NCI-H226 (cell line): Measurements from ENCODE around the gene GMDS.
A peak's percentile ranks its signal among the peaks of the same experiment; 100 is the strongest.
"Not testable (repeated sequence)": the region's sequence is repeated elsewhere in the genome, so short reads cannot be mapped to it uniquely, and the experiment has no call there.

Experiments
- DNase-seq: peaks from one replicate; pipeline ENCODE4 v3.0.0-alpha.2; 2015

GMDS gene

DNA sequence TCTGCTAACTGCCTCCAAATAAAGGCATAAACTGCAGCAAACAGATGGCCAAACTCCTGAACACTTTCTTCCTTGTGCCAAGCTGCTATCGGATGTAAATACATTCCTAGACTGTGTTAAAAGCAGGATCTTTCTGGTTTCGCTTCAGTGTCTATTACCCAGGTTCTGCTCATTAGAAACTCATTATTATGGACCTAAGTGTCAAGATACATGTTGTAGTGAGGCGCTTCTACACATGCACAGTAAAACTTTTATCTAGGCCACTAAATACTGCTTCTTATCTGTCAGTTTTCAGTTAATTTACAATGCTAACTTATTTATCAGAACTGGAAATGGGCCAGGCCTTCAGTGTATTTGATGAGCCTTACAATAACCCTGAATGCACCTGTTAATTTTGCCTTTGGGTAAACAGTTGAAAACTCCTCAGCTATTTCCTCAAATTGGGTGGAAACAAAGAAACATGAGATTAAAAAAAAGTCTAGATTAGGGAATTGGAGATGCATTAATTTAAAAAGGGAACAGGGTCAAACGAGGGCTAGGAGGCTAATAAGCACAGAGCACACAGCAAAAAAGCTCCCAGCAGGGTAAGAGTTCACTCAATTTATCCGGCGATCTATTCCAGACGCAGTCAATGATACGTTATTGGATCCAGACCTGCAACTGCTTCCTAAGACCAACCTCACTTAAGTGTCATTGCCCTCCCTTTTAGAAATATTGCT is 395.1 kb downstream of the GMDS start:
- DNase-seq = no peak

DNA sequence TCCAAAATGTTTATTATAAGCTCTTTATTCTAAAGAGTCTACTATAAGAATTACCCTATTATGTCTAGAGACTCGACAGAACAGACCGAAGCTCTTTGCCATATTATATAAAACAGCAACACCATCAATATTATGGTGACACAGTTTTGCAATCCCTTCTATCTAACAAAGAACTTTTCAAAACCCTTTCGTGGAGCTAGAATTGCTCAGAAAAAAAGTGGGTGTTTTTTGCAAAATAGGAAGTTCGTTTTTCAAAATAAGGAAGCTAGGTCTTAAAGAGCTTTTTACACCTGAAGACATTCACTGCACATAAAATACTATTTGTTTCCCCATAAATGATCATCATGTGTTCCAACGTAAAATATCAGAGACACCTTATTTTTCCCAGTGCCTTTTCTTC is 395.7 kb downstream of the GMDS start:
- DNase-seq = no peak

DNA sequence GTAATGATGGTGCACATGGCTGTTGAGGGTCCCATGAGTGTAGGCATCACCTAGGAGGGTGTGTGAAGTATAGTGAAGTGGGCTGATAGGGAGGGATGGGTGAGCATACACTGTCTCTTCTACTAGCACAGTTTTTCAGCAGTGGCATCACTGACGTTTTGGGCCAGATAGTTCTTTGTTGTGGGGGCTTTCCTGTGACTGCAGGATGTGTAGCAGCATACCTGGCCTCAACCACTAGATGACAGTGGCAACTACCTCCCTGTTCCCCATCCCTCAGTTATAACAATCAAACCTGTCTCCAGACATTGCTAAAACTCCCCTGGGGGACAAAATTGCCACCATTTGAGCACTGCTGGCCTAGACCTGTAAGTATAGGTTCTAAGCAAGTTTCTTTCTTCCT is 396.7 kb downstream of the GMDS start:
- no peak for DNase-seq

DNA sequence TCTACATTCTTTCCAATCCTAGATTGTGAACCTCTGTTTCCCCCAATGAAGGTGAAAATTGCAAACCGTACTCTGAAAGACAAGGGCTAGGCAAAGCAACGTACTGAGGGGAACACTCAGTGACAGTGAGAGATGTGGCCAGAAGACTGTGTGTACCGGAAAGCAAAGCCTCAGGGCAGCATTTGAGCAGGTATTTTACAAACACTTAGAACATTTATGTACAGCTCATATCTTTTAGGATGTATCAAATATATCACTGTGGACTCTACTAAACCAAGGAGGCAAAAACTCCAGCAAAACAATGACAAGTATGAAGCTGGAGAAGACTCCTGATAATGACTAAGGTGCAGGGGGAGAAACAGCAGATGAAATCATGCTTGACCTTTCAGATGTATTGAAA is 398.8 kb downstream of the GMDS start:
- no peak for DNase-seq

DNA sequence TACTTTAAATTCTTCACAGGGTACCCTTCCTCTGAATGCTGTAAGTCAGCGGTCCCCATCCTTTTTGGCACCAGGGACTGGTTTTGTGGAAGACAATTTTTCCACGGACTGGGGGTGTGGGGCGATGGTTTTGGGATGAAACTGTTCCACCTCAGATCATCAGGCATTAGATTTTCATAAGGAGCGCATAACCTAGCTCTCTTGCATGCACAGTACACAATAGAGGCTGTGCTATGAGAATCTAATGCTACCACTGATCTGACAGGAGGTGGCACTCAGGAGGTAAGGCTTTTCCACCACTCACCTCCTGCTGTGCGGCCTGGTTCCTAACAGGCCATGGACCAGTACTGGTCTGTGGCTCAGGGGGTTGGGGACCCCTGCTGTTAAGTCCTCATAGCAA is 399.9 kb downstream of the GMDS start:
- not testable (repeated sequence) for DNase-seq

DNA sequence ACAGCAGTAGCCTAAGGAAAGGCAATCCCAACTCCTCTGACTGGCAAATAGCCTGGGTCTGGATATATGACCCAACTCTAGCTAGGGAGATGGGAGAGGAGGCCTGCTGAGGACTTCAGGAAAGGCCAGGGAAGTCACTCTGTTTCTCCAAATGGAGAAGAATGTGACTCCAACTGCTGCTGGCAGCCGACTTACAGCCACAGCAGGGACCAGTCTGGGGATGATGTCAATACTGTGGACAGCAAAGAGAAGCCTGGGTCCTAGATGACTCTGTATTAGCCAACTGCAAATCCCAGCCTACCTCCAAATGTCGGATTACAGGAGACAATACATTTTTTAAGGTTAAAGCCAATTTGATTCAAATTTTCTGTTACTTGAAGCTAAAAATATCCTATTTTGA is 403.1 kb downstream of the GMDS start:
- no peak for DNase-seq

DNA sequence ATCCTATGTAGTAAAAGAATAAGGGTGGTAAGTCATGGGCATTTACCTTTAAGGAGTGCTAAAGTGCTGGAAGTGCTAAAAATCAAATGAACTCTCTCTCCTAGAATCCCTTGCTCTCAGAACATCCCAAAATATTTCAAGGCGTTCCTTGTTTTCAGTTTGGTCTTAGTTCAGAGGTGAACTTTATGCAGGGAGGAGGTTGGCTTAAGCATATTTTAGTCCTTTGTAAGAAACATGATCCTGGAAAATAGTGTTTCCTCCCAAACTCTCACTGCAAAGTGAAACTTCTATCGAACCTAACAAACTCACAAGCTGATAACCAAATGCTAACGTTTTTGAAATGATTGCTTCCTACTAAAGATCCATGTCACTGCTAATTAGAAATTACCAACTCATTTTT is 404.3 kb downstream of the GMDS start:
- no peak for DNase-seq

DNA sequence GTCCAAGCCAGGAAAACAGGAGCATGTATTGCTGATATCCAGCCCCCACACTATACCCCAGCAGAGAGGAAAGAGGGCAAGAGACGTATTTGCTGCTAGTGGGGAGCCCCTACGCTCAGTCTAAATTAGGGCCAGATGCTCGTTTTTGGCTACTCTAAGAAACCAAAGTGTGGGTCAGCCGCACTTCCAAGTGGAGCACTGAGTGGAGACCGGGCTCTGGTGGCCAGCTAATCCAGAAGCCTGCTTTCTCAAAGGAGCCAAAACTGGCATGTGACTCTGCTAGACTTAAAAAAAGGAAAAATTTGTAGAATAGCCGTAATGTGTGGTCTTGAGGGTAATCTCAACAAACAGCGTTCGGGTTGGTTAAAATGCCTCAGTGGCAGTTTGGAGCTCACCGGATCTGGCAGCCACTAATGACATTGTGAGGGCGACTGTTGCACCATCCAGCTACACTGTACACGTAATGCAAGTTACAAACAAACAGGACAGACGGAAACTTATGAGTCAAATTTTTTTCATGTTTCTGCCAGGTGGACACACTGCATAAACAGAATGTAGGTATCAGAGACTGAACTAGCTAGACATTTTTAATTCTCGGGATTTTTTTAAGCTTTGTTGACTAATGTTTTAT is 404.8 kb downstream of the GMDS start:
- DNase-seq = no peak

DNA sequence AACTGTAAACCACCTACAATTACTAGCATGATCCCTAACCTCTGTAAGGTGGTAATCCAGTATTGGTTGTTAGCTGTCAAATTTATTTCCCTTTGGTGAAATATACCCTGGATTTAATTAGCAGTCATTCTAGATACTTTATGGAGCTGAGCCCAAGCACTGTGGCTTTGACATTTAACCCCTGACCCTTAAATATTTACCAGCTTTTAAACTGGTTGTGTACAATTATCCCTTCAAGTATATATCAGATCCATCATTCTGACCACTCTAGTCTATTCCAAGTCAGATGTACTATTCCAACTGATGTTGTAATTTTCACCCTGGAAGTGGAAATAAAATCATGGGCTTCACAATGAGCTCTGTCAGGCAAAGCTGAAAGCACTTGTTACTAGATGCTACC is 406.0 kb downstream of the GMDS start:
- DNase-seq = no peak

DNA sequence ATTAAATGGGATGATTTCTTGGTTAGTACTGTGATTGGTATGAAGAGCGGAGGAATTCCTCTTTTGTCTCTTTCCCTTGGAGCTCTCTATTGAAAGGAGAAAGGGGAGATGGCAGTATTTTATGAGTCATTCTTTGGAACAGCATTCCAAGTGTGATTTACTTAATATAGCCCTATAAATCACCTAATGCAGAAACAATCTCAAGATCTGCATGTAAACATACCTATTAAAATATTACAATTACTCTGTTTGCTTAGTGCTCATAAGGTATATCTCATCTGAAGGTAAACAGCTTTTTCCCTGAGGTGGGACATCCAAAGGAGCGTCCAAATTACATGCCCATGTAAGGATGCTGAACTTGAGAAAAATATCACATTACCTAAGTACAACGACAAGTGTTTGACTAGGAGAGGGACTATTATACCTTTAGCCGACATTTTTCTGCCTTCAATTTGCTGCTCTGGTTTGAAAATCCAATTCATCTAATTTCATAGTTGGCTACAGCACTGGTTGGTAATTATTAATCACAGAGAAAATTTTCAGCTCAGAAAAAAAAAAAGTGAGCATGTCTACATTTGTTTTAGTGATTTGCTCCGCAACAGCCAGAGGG is 406.7 kb downstream of the GMDS start:
- DNase-seq = peak; percentile 21

DNA sequence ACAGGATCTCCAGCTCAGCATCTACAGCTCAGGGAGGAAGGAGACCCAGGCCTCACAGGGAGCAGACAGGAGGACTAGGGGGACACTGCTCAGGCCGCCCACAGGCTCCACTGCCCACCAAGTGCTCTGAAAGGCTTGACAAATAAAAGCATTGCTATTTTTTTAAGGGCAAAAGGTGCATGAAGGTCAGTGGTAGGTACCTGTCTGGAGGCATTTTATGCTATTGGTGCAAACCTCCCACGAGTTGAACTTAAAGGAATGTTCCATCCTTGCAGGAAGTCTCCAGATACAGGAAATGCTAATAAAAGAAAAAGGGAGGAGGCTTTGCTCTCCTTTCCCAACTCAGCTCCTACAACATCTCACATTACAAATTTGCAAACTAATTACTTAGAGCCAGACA is 407.6 kb downstream of the GMDS start:
- no peak for DNase-seq

DNA sequence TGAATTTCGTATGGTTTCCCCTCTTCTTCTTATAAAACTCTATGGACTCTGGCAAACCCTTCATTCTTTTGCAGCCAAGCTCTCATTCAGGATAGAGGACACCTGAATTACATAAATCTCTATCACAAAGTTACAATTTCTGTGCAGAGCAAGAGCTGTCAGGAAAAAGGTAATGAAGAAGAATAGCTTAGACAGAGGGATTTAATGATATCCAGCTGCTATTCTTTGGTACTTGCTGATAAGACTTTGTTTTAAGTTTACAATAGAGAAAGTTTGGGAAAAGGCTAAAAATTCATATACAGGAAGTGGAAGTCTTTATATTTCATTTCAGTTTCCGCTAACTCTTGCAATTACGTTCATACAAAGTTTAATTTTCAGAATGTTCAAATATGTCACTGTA is 408.7 kb downstream of the GMDS start:
- no peak for DNase-seq

DNA sequence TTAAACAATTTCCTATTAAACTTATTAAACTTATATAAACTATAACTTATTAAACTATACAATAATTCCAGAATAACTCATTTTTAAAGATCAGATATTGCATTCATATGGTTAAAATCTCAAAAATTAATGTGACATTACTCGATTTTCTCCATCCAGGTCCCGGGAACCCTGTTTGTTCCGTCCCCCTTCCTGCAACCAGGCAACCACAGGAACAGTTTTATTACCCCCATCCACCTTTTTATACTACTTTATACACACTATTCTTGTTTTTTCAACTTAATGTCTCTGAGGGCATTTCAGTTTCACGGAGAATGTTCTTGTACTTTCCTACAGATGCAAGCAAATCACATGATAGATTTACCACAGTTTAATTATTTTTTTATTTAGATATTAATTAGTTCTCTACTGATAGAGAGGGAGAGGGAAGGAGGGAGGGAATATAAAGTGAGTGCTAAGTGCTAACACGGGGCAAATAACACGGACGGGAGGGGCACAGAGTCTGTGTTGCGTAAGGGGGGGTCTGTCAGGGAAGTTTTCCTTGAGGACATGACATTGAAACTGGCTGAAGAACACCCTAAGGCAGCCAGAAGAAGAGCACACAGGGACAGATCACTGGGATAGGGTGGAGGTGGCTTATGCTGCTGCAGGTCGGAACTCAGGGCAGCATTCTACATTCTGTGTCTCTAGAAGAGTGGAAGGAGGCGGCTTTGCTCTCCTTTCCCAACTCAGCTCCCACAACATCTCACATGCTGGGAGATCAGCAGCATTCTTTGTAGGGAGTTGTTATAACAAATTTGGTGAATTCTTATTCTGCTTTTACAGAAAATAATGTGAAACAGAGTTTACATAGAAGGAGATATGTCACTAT is 410.5 kb downstream of the GMDS start:
- no peak for DNase-seq

DNA sequence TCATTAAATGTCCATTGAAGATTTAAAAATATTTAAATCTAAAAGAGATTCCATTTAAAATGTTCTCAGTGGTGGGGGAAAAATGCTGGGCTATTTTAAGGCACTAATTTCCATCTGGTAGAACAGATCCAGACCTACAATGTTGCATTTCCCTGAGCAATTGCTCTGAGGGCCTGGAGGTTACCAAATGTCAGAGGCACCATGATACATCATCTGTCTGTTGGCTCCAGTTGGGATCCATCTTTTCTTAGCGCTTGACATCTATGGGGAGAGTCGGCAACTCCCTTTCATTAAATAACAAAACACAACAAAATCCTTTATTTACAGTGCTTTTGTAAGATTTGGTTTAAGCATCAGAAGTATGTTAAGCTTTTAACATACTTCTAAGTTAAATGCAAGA is 411.2 kb downstream of the GMDS start:
- DNase-seq = no peak

DNA sequence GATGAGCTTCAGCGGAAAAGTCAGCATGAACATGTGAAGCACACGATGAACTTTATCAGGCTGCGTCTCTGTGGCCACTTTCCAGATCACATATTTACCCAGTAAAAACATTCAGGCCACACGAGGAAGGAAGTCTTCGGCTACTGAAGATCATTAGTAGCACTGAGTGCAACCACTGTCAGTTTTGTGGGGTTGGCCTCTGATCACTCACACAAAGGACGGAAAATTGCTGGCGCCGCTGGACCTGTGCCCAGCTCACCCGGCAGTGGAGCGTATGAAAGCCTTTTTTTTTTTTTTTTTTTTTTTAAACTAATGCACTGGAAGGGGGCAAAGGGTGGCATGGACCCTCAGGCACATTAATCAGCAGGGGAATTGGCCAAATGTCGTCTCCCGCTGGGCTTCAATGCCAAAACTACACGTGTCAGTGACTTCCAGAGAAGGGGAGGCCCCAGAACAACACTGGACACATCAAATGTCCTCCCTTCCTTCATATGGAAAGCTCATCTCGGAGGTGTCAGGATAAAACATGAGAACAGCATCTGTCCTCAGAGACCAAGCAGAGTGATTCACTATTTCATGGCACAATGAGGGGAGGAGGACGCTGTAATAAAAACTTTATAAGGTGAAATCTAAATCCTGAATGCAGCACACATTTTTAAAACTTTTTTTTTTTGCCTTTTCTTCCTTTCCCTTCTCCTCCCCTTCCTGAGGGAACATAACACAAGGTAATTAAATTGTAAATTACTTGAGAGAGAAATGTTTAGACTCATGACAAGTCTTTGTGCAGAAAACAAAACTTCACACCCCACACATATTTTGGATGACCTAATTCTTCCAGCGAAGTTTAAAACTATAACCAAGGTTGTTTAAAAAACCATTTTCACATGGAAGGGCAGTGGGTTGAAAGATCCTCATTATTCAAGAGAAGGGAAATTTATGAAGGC is 412.3 kb downstream of the GMDS start:
- DNase-seq = no peak

DNA sequence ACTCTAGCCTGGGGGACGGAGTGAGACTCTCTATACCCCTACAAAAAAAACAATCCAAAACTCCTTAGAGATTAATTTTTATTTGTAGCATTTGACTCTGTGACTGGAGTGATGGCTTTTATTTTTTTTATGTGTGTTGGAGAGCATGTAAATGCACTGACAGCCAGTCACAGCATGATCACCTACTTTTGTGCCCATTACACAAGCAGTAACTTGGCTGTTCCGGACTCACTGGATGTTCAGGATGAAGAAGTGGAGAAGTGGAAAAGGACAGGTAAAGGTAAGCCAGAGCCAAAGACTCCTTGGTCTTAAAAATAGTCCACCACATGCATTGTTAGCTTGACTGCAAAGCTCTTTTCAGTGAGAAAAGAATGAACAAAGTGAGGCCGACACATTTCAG is 413.0 kb downstream of the GMDS start:
- no peak for DNase-seq

DNA sequence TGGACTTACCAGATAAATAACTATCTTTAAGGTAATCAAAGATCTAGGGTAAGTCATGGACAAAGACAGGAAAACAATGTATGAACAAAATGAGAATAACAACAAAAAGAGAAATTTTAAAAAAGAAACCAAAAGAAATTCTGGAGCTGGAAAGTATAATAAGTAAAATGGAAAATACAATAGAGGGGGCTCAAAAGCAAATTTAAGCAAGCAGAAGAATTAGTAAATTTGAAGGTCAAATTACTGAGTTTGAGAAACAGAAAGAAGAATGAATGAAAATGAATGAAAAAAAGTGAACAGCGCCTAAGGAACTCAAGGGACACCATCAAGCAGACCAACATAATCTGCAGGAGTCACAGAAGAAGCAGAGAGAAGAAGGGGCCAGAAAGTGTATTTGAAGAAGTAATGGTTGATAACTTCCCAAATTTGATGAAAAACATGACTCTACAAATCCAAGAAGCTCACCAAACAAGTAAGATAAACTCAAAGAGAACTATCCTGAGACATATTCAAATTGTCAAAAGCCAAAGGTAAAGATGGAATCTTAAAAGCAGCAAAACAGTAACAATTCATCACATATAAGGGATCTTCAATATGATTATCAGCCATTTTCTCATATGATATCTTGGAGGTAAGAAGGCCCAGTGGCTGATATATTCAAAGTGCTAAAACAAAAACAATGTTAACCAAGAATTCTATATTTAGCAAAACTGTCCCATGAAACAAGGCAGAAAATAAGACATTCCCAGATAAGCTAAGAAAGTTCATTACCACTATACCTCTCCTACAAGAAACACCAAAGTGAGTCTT is 417.2 kb downstream of the GMDS start:
- DNase-seq = no peak

DNA sequence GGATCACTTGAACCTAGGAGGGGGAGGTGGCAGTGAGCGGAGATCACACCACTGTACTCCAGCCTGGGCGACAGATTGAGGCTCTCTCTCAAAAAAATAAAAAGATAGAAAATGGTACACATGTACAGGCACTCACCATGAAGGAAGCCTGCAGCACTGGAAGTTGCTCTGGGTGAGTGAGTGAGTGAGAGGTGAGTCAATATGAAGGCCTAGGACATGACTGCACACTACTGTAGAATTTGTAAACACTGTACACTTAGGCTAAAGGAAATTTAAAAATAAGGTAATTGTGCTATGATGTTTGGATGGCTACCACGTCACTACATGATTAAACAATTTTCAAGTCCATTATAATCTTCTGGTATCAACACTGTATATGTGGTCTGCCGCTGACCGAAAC is 419.5 kb downstream of the GMDS start:
- DNase-seq = no peak

DNA sequence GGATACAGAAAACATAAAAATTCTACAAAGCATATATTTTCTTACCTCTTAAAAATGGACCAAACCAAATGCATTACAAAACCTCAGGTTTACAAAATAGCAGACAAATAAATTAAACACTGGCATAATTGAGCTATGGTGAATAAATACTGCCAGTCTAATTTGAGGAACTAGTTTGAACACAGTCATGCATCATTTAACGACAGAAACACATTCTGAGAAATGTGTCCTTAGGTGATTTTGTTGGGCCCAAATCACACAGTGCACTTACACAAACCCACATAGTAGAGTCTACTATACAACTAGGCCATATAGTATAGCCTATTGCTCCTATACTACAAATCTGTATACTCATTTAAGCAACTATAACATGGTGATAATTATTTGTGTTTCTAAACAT is 420.1 kb downstream of the GMDS start:
- no peak for DNase-seq

DNA sequence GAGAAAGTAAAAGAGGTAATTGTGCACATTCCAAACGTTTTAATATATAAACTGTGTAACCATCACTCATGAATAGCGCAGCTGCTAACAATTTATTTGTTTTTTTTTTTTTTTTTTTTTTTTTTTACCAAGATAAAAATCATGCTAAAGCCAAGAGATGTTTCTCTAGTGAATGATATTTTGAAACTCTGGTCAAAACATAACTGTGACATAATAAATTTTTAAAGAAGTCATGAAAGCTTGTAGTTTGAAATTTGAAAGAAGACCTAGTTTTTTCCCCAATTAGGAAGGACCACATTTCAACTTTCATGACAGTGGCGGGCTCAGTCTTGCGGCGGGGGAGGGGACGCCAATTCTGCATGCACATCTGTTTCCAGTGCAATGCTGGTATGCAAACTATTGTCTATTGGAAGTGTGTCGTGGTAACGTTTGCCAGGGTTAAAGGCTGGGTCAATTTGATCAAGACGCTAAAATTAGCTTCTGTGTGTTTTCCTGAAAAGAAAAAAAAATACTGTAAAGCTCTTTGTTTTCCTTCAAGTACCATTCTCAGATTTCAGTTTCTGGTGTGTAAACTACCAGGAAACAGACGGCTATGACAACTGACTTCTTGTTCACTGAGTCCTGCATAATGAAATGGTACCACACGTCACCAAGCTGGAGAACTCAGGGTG is 423.8 kb downstream of the GMDS start:
- no peak for DNase-seq

DNA sequence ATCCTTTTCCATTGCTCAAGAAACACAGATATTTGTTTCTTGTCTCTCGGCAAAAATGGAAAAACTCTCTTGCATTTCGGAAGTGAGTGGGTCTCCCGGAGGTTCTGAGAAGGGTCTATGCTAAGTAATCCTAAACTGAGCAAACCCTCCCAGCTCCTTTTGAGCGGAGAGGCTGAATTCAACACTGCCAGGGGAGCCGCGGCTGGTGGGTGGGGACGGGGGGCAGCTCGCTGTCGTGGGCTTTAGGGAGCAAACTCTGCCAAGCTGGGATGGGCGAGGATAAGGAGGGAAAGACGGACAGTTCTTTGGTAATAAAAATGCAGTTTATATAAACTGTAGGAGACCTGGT is 424.3 kb downstream of the GMDS start:
- no peak for DNase-seq
